ENCODE results near the gene CALML4.

GRCh38 chr15:68200016-68200861 is 4.9 kb downstream of the CALML4 start:
- no peak for TF ChIP-seq CTCF (IDR thresholded peaks at IDR 0.05; ENCODE audit: insufficient read depth, low read length)
- TF ChIP-seq GABPA (IDR thresholded peaks at IDR 0.05; ENCODE audit: low read depth): no peak
- no peak for TF ChIP-seq SPI1 (IDR thresholded peaks at IDR 0.05; ENCODE audit: borderline replicate concordance, low read depth)

Measured in HL-60 (cell line).